K562 (cell line): Measurements from ENCODE around the gene HOTAIR. TPM values are rescaled to one million over a fixed set of nuclear protein-coding genes. Genes with fewer than 3 reads are reported as not detected.

Experiments
- ATAC-seq: fragments of 200-7000 bp; cut with Tn5 transposase; 3 replicates; pipeline ENCODE4 v1.9.1; 2020; ENCODE audit warnings: moderate library complexity
- BruUV-seq: library from RNA; stranded (reverse); fragments of 400-500 nt; replicated peaks from 2 replicates; lab custom pipeline; 2021; lab: Mats Ljungman, UMichigan
- CTCF ChIA-PET: fragments of 300-600 bp; formaldehyde crosslinking; extraction: SDS; loops from one replicate; lab custom pipeline; 2021; ENCODE audit warnings: low intra/inter-chr PET ratio; lab: Yijun Ruan, JAX
- POLR2A ChIA-PET: fragments of 300-600, 350-650 bp; sonication (Branson Sonifier 250); formaldehyde crosslinking; extraction: SDS; loops from one replicate; lab custom pipeline; 2021; ENCODE audit warnings: antibody characterized with exemption, inconsistent platforms; lab: Yijun Ruan, JAX
- DNase-seq, 4 experiments: peaks; one replicate each; pipeline versions ENCODE4 v3.0.0 to v3.0.0-alpha.2; 2011 to 2018; ENCODE audit warnings: low spot score in 3 of 4, mixed read lengths in 3 of 4; ENCODE audit errors: extremely low read depth in 1 of 4
- FAIRE-seq: peaks from 2 replicates; lab custom pipeline; 2011; peaks lifted over from hg19 to GRCh38; lab: Jason Lieb, UNC
- H2AFZ ChIP-seq: 2 replicates; pipeline ENCODE4 v1.6.0; 2011; ENCODE audit warnings: low read depth, low read length, control low read depth, inconsistent platforms
- H3K27ac ChIP-seq: fragments of 200-600 bp; 3 replicates; pipeline ENCODE4 v1.8.0; 2011; ENCODE audit warnings: low read depth, mild to moderate bottlenecking, control low read depth, inconsistent platforms, low read length, moderate library complexity, mixed read lengths; ENCODE audit errors: extremely low read depth
- H3K27me3 ChIP-seq, 2 experiments: fragments of 300-600 bp in 1 of 2; 2 replicates in 1 of 2; 3 replicates in 1 of 2; pipeline versions ENCODE4 v1.6.0 to v1.8.0; 2011; ENCODE audit warnings: inconsistent platforms in 2 of 2, low read length in 2 of 2, mild to moderate bottlenecking in 1 of 2, mixed read lengths in 1 of 2, moderate library complexity in 1 of 2; ENCODE audit not compliant: control insufficient read depth in 2 of 2, insufficient read depth in 2 of 2
- H3K36me3 ChIP-seq: fragments of 300-600 bp; 3 replicates; pipeline ENCODE4 v1.8.0; 2011; ENCODE audit warnings: mild to moderate bottlenecking, low read length, inconsistent platforms; ENCODE audit not compliant: control insufficient read depth, insufficient read depth
- H3K4me1 ChIP-seq, 2 experiments: fragments of 200-600 bp in 1 of 2; replicated peaks in 1 of 2; 2 replicates in 1 of 2; 3 replicates in 1 of 2; pipeline versions ENCODE4 v1.5.1 to v1.8.0; 2011; ENCODE audit warnings: inconsistent platforms in 2 of 2, low read length in 2 of 2, mild to moderate bottlenecking in 1 of 2, mixed read lengths in 1 of 2, moderate library complexity in 1 of 2; ENCODE audit not compliant: control insufficient read depth in 2 of 2, insufficient read depth in 2 of 2
- H3K4me2 ChIP-seq: 2 replicates; pipeline ENCODE4 v1.6.1; 2011; ENCODE audit warnings: low read length, control low read depth, inconsistent platforms, mixed read lengths; ENCODE audit not compliant: insufficient read depth
- H3K4me3 ChIP-seq: fragments of 200-600 bp; sonication (generic), shearing (Covaris generic); 2 replicates; pipeline ENCODE4 v1.5.1; 2016; ENCODE audit warnings: control low read depth, inconsistent platforms
- H3K79me2 ChIP-seq: fragments of 200-600 bp; 3 replicates; pipeline ENCODE4 v1.8.0; 2011; ENCODE audit warnings: low read length, inconsistent platforms; ENCODE audit not compliant: control insufficient read depth, insufficient read depth
- H3K9ac ChIP-seq, 2 experiments: 2 replicates each; pipeline versions ENCODE4 v1.6.0 to v1.6.1; 2011; ENCODE audit warnings: low read depth in 2 of 2, low read length in 2 of 2, control low read depth in 1 of 2, inconsistent platforms in 1 of 2, mild to moderate bottlenecking in 1 of 2, mixed read lengths in 1 of 2; ENCODE audit not compliant: insufficient read depth in 1 of 2
- H3K9me1 ChIP-seq: one replicate; pipeline ENCODE4 v1.6.0; 2011; ENCODE audit warnings: inconsistent platforms, mild to moderate bottlenecking, low read length, moderate library complexity; ENCODE audit not compliant: control insufficient read depth, insufficient read depth
- H3K9me3 ChIP-seq: replicated peaks from 2 replicates; pipeline ENCODE4 v1.5.1; 2011; ENCODE audit warnings: low read depth, low read length, inconsistent platforms; ENCODE audit not compliant: control insufficient read depth, insufficient read depth
- H4K20me1 ChIP-seq: replicated peaks from 2 replicates; pipeline ENCODE4 v1.6.1; 2011; ENCODE audit warnings: low read length, inconsistent platforms, mixed read lengths; ENCODE audit not compliant: control insufficient read depth, insufficient read depth
- FOXA1 ChIP-seq: fragments of 450-650 bp; IDR thresholded peaks from 2 replicates; pipeline ENCODE4 v1.6.1; 2016; ENCODE audit warnings: mild to moderate bottlenecking, borderline replicate concordance
- GTF3C2 ChIP-seq: IDR thresholded peaks from 3 replicates; pipeline ENCODE4 v1.6.1; 2011; ENCODE audit warnings: borderline replicate concordance, mild to moderate bottlenecking, moderate library complexity; ENCODE audit not compliant: insufficient read length; ENCODE audit errors: extremely low read depth
- HDAC1 ChIP-seq, 2 experiments: fragments of 450-650 bp; IDR thresholded peaks; 2 replicates each; pipeline ENCODE4 v1.6.1; 2016 to 2017; ENCODE audit warnings: inconsistent platforms in 1 of 2, mild to moderate bottlenecking in 1 of 2, moderate library complexity in 1 of 2
- JUN ChIP-seq, 2 experiments: sonication (generic) in 1 of 2; formaldehyde crosslinking in 1 of 2; IDR thresholded peaks; 2 replicates each; pipeline versions ENCODE4 v1.6.1 to v1.8.0; 2012 to 2022; ENCODE audit warnings: borderline replicate concordance in 2 of 2, mild to moderate bottlenecking in 2 of 2, improper control_type of control experiment in 1 of 2, low read depth in 1 of 2, low read length in 1 of 2, missing genetic modification reagents in 1 of 2
- LEF1 ChIP-seq: fragments of 450-650 bp; IDR thresholded peaks from 2 replicates; pipeline ENCODE4 v1.6.1; 2016; ENCODE audit warnings: mild to moderate bottlenecking
- NCOA4 ChIP-seq: fragments of 450-650 bp; IDR thresholded peaks from 2 replicates; pipeline ENCODE4 v1.6.1; 2018; ENCODE audit warnings: mild to moderate bottlenecking; ENCODE audit not compliant: partially characterized antibody
- NONO ChIP-seq, 2 experiments: fragments of 200-400 bp in 1 of 2; fragments of 450-650 bp in 1 of 2; formaldehyde crosslinking in 1 of 2; IDR thresholded peaks; 2 replicates each; pipeline ENCODE4 v1.6.1; 2017; ENCODE audit warnings: low read depth in 2 of 2, mild to moderate bottlenecking in 2 of 2, moderate library complexity in 2 of 2, low read length in 1 of 2
- POLR2AphosphoS5 ChIP-seq: IDR thresholded peaks from 2 replicates; pipeline ENCODE4 v1.6.1; 2011; ENCODE audit warnings: mild to moderate bottlenecking, low read depth, low read length, moderate library complexity; ENCODE audit not compliant: control insufficient read depth, insufficient read depth
- POLR2B ChIP-seq: fragments of 450-650 bp; IDR thresholded peaks from 2 replicates; pipeline ENCODE4 v1.6.1; 2018; ENCODE audit warnings: low read depth; ENCODE audit not compliant: partially characterized antibody
- RNF2 ChIP-seq: sonication (generic); IDR thresholded peaks from 2 replicates; pipeline ENCODE4 v1.6.1; 2016
- SMARCA5 ChIP-seq: fragments of 450-650 bp; IDR thresholded peaks from 2 replicates; pipeline ENCODE4 v1.6.1; 2016
- SRSF7 ChIP-seq: fragments of 200-400 bp; formaldehyde crosslinking; optimal IDR thresholded peaks from 2 replicates; pipeline ENCODE3; 2017; ENCODE audit warnings: mild to moderate bottlenecking, low read depth, low read length
- U2AF2 ChIP-seq: fragments of 200-400 bp; formaldehyde crosslinking; optimal IDR thresholded peaks from 2 replicates; pipeline ENCODE3; 2017; ENCODE audit warnings: low read depth, mild to moderate bottlenecking, low read length
- ZBTB43 ChIP-seq: sonication (generic); formaldehyde crosslinking; IDR thresholded peaks from 2 replicates; pipeline ENCODE4 v1.8.0; 2023; ENCODE audit warnings: mild to moderate bottlenecking, missing genetic modification reagents
- ZNF24 ChIP-seq: fragments of 450-650 bp; IDR thresholded peaks from 2 replicates; pipeline ENCODE4 v1.6.1; 2016
- WGBS: fragments of 100-300 bp; shearing (Covaris generic); methylation state at CpG from one replicate; pipeline ENCODE4 v1.1.6; 2016; ENCODE audit warnings: low coverage, mixed read lengths; ENCODE audit not compliant: insufficient coverage; ENCODE audit errors: missing lambda C conversion rate; 5-methylcytosine and 5-hydroxymethylcytosine counted together
- in situ Hi-C: fragments of 300-500 bp; cut with MboI; formaldehyde crosslinking; loops from 4 replicates; pipeline ENCODE4 v1.15.0; 2018; ENCODE audit warnings: inconsistent platforms, mixed read lengths
- intact Hi-C: fragments of 100-400 bp; cut with micrococcal nuclease; formaldehyde crosslinking; loops from 2 replicates; pipeline ENCODE4 v1.14.2; 2022
- polyA plus RNA-seq, 8 experiments: library from polyadenylated mRNA; depleted of rRNA in 4 of 8; stranded (reverse) in 5 of 8; unstranded in 3 of 8; fragments of >200 nt; fragmentation: Nextera tagmentation in 2 of 8; fragmentation: Illumina TruSeq in 1 of 8; extraction: Ambion mirVana in 2 of 8; extraction: Trizol in 1 of 8; gene quantifications; 2 replicates each; pipeline versions ENCODE4 v1.2.1 to v1.2.3, GENCODE V29; 2011 to 2014; ENCODE audit warnings: inconsistent platforms in 1 of 8, missing spikeins in 1 of 8
- total RNA-seq, 7 experiments: library from RNA; depleted of rRNA in 6 of 7; stranded (reverse); fragments of >200 nt in 6 of 7; fragmentation: Illumina TruSeq in 2 of 7; extraction: Trizol in 2 of 7; gene quantifications; 2 replicates each; pipeline versions ENCODE4 v1.2.1 to v1.2.3, GENCODE V29; 2011 to 2021; ENCODE audit warnings: low replicate concordance in 1 of 7

HOTAIR gene
- total and polyA plus RNA-seq, 9 of the 15 experiments (the other 6 are each of a cell fraction or from before 2014, with no cell fraction given): 0.04 TPM; not detected in 8

GRCh38 chr12:54019924-54020590 is 45.3 kb upstream of the HOTAIR start:
- peak overlapping the region in 1 of 2 experiments; percentile 7; a peak in 1 of 4 replicates for H3K9ac ChIP-seq
- peak overlapping the region; percentile 71; the same call in 2 of the 3 replicates for H3K27ac ChIP-seq
- no peaks in the 10 kb centered on the region for H3K9me1 ChIP-seq
- ChIA-PET POLR2A (no interaction called here), CTCF (interaction anchor here (0.8 kb wide), 1 partner anchor 14 kb away, joined by 3 read pairs; no protein-coding TSS in a partner anchor)
- DNase-seq (no peak), ATAC-seq (no peak), FAIRE-seq (no peak)
- H3K4me3 ChIP-seq: no peak overlapping the region
- H3K27me3 ChIP-seq: no peaks in the 10 kb centered on the region
- WGBS: 62% methylated on average over 9 of the region's 10 CpGs
- no peaks in the 10 kb centered on the region for H3K9me3 ChIP-seq
- in situ Hi-C loops (loop anchor here (10.0 kb wide), 1 partner anchor 175 kb away; no protein-coding TSS in a partner anchor), intact Hi-C loops (loop anchor here (10.0 kb wide), 1 partner anchor 275 kb away; no protein-coding TSS in a partner anchor)
- H3K36me3 ChIP-seq: no peaks in the 10 kb centered on the region
- H3K4me1 ChIP-seq: peaks cover 10 to 49% of the 10 kb centered on the region in 2 experiments
- H3K4me2 ChIP-seq: no peak overlapping the region
- no peak overlapping the region for H2AFZ ChIP-seq
- peaks cover 3% of the 10 kb centered on the region; the same call in 2 of the 3 replicates for H3K79me2 ChIP-seq
- BruUV-seq: no TSS peak
- no peaks in the 10 kb centered on the region for H4K20me1 ChIP-seq
- TF ChIP-seq HDAC1 (IDR thresholded peaks at IDR 0.05) (no peak), NONO (IDR thresholded peaks at IDR 0.05; ENCODE audit: low read depth in 2 of 2, low read length in 1 of 2) (no peak), LEF1 (no peak), POLR2AphosphoS5 (no peak), ZNF24 (no peak), GTF3C2 (no peak), POLR2B (no peak), SRSF7 (no peak), NCOA4 (no peak), U2AF2 (no peak), ZBTB43 (CRISPR knock-in tag) (no peak), RNF2 (no peak), JUN (IDR thresholded peaks at IDR 0.05; ENCODE audit: borderline replicate concordance, low read depth, low read length) (no peak), JUN (CRISPR knock-in tag; IDR thresholded peaks at IDR 0.05; ENCODE audit: borderline replicate concordance) (no peak), SMARCA5 (no peak), FOXA1 (no peak)
